Measurements from ENCODE around the gene ATP2C2. TPM values are rescaled to one million over a fixed set of nuclear protein-coding genes. Genes with fewer than 3 reads are reported as not detected.
"Not testable (repeated sequence)": the region's sequence is repeated elsewhere in the genome, so short reads cannot be mapped to it uniquely, and the experiment has no call there.

ATP2C2 gene, protein sequence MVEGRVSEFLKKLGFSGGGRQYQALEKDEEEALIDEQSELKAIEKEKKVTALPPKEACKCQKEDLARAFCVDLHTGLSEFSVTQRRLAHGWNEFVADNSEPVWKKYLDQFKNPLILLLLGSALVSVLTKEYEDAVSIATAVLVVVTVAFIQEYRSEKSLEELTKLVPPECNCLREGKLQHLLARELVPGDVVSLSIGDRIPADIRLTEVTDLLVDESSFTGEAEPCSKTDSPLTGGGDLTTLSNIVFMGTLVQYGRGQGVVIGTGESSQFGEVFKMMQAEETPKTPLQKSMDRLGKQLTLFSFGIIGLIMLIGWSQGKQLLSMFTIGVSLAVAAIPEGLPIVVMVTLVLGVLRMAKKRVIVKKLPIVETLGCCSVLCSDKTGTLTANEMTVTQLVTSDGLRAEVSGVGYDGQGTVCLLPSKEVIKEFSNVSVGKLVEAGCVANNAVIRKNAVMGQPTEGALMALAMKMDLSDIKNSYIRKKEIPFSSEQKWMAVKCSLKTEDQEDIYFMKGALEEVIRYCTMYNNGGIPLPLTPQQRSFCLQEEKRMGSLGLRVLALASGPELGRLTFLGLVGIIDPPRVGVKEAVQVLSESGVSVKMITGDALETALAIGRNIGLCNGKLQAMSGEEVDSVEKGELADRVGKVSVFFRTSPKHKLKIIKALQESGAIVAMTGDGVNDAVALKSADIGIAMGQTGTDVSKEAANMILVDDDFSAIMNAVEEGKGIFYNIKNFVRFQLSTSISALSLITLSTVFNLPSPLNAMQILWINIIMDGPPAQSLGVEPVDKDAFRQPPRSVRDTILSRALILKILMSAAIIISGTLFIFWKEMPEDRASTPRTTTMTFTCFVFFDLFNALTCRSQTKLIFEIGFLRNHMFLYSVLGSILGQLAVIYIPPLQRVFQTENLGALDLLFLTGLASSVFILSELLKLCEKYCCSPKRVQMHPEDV
- polyA plus RNA-seq (2013, experiment 1 of 2; ENCODE audit: insufficient read length): 0.32 TPM
- 0.21 TPM for polyA plus RNA-seq (2013, experiment 2 of 2; ENCODE audit: insufficient read length)

DNA sequence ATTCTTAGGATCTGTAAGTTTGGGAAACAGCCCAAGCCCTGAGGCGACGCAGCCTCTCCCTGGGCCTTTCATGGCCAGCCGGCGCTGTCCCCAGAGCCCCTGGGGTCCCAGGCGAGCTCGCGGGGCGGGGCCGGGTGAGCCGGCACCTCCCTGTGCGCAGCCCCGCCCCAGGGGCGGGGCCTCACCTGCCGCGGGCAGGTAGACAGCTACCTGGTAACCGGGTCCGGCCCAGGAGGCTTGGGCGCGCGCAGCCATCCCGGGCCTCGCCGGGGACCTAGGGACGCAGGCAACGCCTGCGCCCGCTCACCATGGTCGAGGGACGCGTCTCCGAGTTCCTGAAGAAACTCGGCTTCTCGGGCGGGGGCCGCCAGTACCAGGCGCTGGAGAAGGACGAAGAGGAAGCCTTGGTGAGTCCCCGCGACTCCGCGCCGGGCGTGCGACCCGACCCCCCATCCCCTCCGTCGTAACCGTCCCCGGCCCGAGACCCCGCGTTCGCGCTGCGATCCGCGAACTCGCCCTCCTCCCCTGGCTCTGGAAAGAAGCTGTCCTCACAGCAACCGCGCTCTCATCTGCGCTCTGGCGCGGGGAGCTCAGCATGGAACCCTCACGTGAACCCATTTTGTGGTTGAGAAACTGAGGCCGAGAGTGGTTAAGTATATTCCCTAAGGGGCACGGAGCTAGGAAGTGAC, at the start of gene ATP2C2:
Gene ATP2C2 (plus strand): TSS at position 231 of the 689 bp plus-strand sequence. CDS start 78 bp downstream, at position 309.
- DNase-seq: no peak

DNA sequence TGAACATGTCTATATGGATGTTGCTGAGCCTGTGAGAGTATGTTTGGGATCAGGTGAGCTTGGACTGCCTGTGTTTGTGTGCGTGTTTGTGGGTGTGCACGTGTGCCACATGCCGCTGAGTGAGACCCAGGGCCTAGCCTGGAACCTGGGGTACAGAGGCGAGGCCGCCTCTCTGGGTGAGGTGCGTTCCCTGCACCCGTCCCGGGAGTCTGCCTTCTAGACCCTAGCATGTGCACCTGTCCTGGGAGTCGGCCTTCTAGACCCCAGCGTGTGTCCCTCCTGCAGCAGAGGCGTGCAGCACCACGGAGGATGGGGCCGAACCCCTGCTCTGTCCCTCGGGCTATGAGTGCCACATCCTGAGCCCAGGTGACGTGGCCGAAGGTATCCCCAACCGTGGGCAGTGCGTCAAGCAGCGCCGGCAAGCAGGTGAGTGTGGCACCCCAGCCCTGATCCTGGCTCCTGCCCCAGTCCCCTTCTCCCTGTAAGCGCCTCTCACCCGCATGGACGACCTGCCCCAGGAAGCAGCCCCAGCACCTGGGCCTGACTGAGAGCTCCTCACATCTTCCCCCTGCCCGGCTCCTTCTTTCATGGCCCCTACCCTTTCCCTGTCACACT, 49.1 kb upstream of the ATP2C2 start:
- no peak for DNase-seq

DNA sequence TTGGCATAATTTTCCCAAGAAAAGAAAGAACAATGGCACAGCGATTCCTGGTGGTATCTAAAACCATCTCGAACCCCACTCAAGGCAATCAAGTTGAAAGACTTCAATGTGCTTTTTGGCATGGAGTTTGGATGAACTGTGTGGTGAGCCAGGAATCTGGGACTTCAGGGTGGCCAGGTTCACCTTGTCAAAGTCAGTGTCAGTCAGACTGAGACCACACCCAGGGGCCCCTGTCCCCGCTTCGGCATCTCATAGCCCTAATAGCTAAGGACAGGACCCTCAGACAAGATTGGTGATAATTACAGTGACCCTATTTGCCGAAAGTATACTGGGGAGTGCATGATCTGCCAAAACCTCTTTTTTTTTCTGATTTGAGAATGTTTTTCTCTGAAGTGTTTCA, 47.8 kb upstream of the ATP2C2 start:
- no peak for DNase-seq

- no peak for DNase-seq
Observed at GRCh38 chr16:84321932-84322331, 46.4 kb upstream of the ATP2C2 start.

GRCh38 chr16:84322749-84323148, 45.6 kb upstream of the ATP2C2 start:
- DNase-seq: no peak

- DNase-seq: no peak
Observed at GRCh38 chr16:84323606-84324005, 44.7 kb upstream of the ATP2C2 start.

GRCh38 chr16:84324434-84325262, 43.7 kb upstream of the ATP2C2 start:
- no peak for DNase-seq

- no peak for DNase-seq
Observed at GRCh38 chr16:84326545-84326944, 41.8 kb upstream of the ATP2C2 start.

GRCh38 chr16:84327926-84328505, 40.3 kb upstream of the ATP2C2 start:
- DNase-seq: no peak

DNA sequence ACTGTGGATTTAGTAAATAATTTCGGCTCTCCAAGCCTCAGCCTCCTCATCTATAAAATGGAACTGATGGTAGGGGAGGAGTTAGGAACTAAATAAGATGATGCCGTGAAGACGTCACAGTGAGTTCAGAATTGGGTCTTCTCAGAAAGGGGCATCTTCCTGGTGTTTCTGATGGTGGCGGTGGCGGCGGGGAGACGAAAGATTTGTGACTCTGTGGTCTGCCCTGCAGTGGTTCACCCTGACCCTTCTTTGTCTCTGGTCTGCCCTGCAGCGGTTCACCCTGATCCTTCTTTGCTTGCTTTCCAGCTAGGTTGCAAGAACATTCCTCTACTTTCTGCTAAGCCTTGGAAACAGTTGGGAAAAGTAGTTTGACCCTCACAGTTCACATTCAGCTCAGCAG, 39.3 kb upstream of the ATP2C2 start:
- no peak for DNase-seq

- no peak for DNase-seq
Observed at GRCh38 chr16:84329843-84330684, 38.3 kb upstream of the ATP2C2 start.

DNA sequence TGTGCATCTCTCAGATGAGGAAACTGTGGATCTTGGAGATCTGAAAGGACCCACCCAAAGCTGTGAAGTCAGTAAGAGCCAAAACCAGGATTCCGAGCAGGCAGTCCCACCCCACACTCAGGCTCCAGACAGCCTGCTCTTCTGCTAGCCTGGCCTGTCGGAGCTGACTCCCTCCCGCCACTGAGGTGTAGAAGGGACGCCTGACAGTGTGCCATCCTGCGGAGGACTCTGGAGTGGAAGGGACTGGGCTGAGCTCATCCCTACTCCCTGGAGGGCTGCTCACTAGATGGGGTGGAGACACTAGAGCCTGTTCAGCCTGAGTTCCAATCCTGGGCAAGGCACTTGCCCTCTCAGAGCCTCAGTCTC, 37.7 kb upstream of the ATP2C2 start:
- DNase-seq: no peak

DNA sequence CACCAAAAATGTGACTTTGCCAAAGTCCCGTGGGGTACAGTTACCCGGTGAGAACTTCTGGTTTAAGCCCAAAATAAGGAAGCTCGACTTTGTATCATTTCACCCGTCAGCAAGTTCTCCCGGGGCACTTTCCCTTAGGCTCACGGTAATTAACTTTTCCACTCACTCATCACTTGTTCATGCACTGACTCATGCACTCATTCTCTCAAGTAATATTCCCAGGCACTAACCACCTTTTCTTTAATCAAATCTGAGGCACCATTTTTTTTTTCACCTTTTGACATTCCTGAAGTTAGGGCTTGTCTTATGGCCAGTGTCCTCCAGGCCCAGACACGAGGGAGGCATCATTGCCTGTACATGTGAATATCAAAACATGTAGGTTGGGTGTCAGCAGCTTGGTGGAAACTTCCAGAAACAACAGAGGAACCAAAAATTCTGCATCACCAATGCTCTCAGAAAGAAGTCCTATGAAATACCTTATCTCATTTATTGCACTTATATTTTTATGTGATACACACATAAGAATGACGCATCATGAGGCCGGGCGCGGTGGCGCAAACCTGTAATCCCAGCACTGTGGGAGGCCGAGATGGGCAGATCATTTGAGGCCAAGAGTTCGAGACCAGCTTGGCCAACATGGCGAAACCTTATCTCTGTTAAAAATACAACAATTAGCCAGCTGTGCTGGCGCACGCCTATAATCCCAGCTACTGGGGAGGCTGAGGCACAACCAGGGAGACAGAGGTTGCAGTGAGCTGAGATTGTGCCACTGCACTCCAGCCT, 36.1 kb upstream of the ATP2C2 start:
- DNase-seq: no peak

DNA sequence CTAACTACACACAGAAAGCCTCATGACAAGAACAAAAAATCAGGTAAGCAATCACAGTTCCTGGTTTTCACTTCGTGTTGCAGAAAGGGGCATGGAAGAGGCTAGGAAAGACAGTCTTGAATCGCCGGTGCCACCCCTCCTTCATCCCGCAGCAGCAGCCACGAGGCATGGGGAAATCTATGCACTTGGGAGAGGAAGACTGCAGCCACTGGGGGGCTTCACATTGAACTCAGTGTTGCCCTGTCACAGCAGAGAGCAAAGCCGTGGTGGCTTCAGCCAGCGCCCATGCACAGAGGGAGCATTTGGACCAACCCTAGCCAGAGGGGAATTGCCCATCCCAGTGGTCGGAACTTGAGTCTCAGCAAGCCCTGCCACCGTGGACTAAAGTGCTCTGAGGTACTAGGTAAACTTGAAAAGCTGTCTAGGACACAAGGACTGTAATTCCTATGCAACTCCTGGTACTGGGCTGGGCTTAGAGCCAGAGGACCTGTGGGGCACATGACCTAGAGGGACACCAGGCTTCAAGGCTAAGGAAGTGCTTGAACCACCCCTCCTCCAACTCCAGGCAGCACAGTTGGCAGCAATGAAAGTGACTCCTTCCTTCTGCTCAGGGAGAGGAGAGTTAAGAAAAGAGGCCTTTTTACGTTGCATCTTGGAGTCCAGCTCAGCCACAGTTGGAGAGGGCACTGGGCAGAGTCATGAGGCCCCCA, 35.2 kb upstream of the ATP2C2 start:
- no peak for DNase-seq

DNA sequence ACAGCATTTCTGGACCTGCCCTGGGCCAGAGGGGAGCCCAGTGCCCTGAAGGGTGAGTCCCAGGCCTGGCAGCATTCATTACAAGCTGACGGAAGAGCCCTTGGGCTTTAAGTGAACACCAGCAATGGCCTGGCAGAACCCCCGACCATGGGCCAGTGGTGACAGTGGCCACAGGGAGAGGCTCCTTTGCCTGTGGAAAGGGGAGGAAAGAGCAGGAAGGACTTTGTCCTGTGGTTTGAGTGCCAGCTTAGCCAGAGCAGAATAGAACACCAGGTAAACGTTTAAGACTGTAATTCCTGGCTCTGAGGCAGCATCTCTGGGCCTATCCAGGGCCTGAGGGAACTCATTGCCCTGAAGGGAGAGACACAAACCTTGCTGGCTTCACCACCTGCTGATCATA, 34.3 kb upstream of the ATP2C2 start:
- DNase-seq: no peak

DNA sequence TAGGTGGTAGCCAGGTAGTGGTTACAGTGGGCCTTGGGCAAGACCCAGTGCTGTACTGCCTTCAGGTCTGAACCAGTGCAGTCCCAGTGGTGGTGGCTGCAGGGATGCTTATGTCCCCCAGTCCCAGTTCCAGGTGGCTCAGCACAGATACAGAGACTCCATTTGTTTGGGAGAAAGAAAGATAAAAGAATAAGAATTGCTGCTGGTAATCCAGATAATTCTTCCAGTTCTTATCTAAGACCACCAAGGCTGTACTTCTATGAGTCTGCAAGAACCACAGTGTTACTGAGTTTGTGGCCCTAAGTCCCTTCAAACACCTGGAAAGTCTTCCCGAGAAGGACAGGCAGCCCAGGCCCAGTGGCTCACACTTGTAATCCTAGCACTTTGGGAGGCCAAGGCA, 33.9 kb upstream of the ATP2C2 start:
- DNase-seq: no peak

- DNase-seq: not testable (repeated sequence)
Observed at GRCh38 chr16:84337236-84337635, 31.1 kb upstream of the ATP2C2 start.

DNA sequence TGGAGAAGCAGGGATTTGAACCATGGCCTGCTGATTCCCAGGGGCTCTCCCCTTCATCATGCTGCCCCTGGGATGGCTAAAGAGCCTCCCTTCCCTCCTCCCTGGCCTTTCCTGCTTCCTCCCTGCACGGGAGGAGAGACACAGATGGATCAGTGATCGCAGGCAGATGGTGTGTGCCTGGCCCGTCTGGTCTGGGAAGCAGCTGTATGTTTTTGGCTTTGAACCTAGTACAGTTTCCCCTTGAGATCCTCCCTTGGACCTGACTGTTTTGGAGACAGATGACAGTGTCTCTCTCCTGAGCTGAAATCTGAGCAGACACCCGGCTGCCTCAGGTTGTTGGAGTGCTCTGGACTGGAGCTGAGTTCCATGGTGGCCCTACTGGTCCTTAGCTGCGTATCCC, 29.0 kb upstream of the ATP2C2 start:
- DNase-seq: no peak

DNA sequence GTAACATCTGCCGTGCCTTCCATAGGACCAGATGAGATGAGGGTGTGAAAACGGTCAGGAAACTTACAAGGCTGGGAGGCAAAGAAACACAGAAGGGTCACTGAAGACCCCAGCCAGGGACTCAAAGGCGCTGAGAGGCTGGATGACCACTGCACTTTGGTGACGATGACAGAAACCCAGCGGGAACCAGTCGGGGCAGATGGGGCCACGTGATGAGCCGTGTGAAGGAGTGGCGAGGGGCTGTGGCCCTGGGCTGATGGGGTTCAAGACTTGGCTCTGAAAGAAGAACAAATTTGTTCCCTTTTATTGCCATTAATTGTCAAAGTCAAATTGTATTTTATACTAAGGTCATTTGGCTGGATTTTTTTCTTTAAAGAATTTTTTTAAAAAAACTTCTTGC, 28.6 kb upstream of the ATP2C2 start:
- DNase-seq: no peak
